Mammary epithelial cell (primary cell): ENCODE measurements around the gene PHF12.

Experiments
- CTCF ChIP-seq, 2 donors: IDR thresholded peaks in 1 of 2; conservative IDR thresholded peaks in 1 of 2; 2 replicates each; pipeline ENCODE4 v1.5.1; 2011 to 2012; ENCODE audit warnings: inconsistent platforms in 2 of 2, low read length in 2 of 2, mild to moderate bottlenecking in 2 of 2, control low read depth in 1 of 2, low read depth in 1 of 2; ENCODE audit not compliant: insufficient read depth in 1 of 2; ENCODE audit errors: extremely low read depth in 1 of 2
- EZH2 ChIP-seq: IDR thresholded peaks from 2 replicates; pipeline ENCODE4 v1.6.1; 2012; ENCODE audit warnings: low read length, inconsistent platforms, borderline replicate concordance

- TF ChIP-seq EZH2 = no peak
- no peak for TF ChIP-seq CTCF (conservative IDR thresholded peaks at IDR 0.05 in 1 of 2, IDR thresholded peaks at IDR 0.05 in 1 of 2; ENCODE audit: extremely low read depth in 1 of 2, insufficient read depth in 1 of 2, low read depth in 1 of 2, low read length in 2 of 2)
Measured at GRCh38 chr17:28864991-28865849, 86.1 kb downstream of the PHF12 start.
